IPS-20b (cell line): ENCODE data around the gene S1PR1.

Source experiments
- H3K27ac ChIP-seq: one replicate; pipeline ENCODE4 v1.5.1; 2013; ENCODE audit warnings: low read length
- H3K27me3 ChIP-seq: 2 replicates; pipeline ENCODE4 v1.6.1; 2013; ENCODE audit warnings: mild to moderate bottlenecking, low read length, inconsistent platforms; ENCODE audit not compliant: insufficient read depth
- H3K36me3 ChIP-seq: 2 replicates; pipeline ENCODE4 v1.6.1; 2013; ENCODE audit warnings: low read depth, mild to moderate bottlenecking, inconsistent platforms, low read length, moderate library complexity; ENCODE audit not compliant: insufficient read depth
- H3K4me1 ChIP-seq: 2 replicates; pipeline ENCODE4 v1.6.1; 2013; ENCODE audit warnings: mild to moderate bottlenecking, control low read depth, inconsistent platforms, low read length, moderate library complexity; ENCODE audit not compliant: insufficient read depth
- H3K4me3 ChIP-seq: 2 replicates; pipeline ENCODE4 v1.5.1; 2013; ENCODE audit warnings: mild to moderate bottlenecking, low read length, inconsistent platforms
- H3K9ac ChIP-seq: 2 replicates; pipeline ENCODE4 v1.6.1; 2013; ENCODE audit warnings: low read depth, mild to moderate bottlenecking, inconsistent platforms, low read length, moderate library complexity
- H3K9me3 ChIP-seq: 2 replicates; pipeline ENCODE4 v1.6.1; 2013; ENCODE audit warnings: mild to moderate bottlenecking, low read depth, low read length, inconsistent platforms; ENCODE audit not compliant: insufficient read depth

Gene S1PR1

DNA sequence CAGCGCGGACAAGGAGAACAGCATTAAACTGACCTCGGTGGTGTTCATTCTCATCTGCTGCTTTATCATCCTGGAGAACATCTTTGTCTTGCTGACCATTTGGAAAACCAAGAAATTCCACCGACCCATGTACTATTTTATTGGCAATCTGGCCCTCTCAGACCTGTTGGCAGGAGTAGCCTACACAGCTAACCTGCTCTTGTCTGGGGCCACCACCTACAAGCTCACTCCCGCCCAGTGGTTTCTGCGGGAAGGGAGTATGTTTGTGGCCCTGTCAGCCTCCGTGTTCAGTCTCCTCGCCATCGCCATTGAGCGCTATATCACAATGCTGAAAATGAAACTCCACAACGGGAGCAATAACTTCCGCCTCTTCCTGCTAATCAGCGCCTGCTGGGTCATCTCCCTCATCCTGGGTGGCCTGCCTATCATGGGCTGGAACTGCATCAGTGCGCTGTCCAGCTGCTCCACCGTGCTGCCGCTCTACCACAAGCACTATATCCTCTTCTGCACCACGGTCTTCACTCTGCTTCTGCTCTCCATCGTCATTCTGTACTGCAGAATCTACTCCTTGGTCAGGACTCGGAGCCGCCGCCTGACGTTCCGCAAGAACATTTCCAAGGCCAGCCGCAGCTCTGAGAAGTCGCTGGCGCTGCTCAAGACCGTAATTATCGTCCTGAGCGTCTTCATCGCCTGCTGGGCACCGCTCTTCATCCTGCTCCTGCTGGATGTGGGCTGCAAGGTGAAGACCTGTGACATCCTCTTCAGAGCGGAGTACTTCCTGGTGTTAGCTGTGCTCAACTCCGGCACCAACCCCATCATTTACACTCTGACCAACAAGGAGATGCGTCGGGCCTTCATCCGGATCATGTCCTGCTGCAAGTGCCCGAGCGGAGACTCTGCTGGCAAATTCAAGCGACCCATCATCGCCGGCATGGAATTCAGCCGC is 2.5 kb downstream of the S1PR1 start:
- Histone ChIP-seq H3K9me3 (no peaks in the 10 kb centered on the region), H3K4me3 (no peak overlapping the region), H3K27ac (no peak overlapping the region), H3K4me1 (peaks cover 13% of the 10 kb centered on the region; the same call in 1 of the 2 replicates), H3K36me3 (no peaks in the 10 kb centered on the region), H3K9ac (no peak overlapping the region), H3K27me3 (peaks cover 43% of the 10 kb centered on the region)

GRCh38 chr1:101240041-101240430 is 3.2 kb downstream of the S1PR1 start:
- H3K4me1 ChIP-seq: peaks cover 11% of the 10 kb centered on the region; the same call in 1 of the 2 replicates
- no peaks in the 10 kb centered on the region for H3K9me3 ChIP-seq
- no peak overlapping the region for H3K4me3 ChIP-seq
- no peak overlapping the region for H3K9ac ChIP-seq
- peaks cover 36% of the 10 kb centered on the region for H3K27me3 ChIP-seq
- H3K36me3 ChIP-seq: no peaks in the 10 kb centered on the region
- no peak overlapping the region for H3K27ac ChIP-seq

DNA sequence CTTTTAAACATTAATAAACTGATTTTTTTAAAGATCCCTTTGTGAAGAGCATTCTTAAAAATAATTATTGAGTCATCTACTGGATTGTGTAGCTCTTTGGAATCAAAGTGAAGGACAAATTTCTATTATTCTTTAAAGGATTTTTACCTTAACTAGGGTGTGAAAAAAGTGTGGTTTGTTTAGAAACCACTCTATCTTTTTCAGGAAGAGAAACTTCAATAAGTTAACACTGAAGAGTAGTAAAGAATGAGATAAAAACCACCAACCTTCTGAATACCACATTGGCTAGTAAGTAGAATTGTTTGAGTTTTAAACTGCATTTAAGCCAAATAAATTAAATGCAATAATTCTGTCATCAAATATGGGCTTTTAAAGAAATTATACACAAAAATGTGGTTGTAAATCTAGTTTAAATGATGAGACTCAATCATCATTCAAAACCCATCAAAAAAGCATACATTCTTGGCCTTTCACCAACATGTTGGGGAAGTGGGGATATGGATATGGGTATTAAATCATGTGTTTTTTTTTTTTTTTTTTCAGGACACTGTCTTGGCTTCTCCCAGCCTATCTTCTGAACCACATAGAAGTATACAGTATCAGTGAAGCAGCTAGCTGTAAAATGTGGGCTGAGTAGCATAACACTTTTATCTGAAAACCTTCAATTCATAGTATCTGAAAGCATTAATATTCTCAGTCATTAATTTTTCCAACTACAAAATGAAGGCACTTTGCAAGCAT is 4.8 kb downstream of the S1PR1 start:
- H3K4me1 ChIP-seq: peaks cover 7% of the 10 kb centered on the region; the same call in 1 of the 2 replicates
- H3K9me3 ChIP-seq: no peaks in the 10 kb centered on the region
- H3K9ac ChIP-seq: no peak overlapping the region
- H3K4me3 ChIP-seq: no peak overlapping the region
- H3K27ac ChIP-seq: no peak overlapping the region
- H3K27me3 ChIP-seq: peaks cover 20% of the 10 kb centered on the region
- no peaks in the 10 kb centered on the region for H3K36me3 ChIP-seq

DNA sequence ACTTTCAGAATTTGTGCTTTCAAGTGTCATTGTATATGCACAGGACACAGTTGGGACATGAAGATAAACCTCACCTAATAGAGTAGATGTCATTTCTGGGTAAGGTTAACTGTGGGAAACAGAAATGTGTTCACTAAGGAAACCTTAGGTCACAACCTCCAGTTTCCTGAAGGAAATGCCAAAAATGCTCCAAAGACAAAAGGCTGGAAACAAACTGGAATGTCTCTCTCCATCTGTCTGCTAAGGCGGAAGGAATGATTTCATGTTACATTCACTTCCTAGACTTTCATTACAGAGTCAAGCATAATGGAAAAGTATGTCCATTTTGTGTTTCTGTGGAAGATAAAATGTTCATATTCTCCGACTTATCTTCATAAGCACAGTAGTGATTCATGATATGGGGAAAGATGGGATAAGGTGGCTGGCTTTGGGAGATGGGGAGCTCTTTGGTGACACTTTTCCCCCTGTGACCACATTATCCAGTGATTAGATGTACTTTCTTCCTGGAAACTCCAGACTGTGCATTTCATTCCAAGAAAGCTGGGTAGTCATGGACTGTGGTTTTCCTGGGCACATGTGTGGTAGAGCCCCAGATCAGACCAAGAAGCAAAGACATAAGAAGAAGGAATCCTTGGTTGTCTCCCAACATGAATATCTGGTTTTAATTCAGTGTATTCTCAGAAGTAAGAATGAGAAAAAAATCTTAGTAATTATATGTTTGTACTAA is 5.7 kb downstream of the S1PR1 start:
- Histone ChIP-seq H3K9me3 (no peaks in the 10 kb centered on the region), H3K4me1 (peaks cover 7% of the 10 kb centered on the region; the same call in 1 of the 2 replicates), H3K27me3 (peaks cover 12% of the 10 kb centered on the region), H3K9ac (no peak overlapping the region), H3K36me3 (no peaks in the 10 kb centered on the region), H3K27ac (no peak overlapping the region), H3K4me3 (no peak overlapping the region)

- Histone ChIP-seq H3K9ac (no peak overlapping the region), H3K4me1 (no peaks in the 10 kb centered on the region), H3K4me3 (no peak overlapping the region), H3K9me3 (no peaks in the 10 kb centered on the region), H3K27ac (no peak overlapping the region), H3K36me3 (no peaks in the 10 kb centered on the region), H3K27me3 (no peaks in the 10 kb centered on the region)
Observed at GRCh38 chr1:101243751-101244150, 6.9 kb downstream of the S1PR1 start.

GRCh38 chr1:101244842-101245241 is 8.0 kb downstream of the S1PR1 start:
- Histone ChIP-seq H3K9me3 (no peaks in the 10 kb centered on the region), H3K4me1 (no peaks in the 10 kb centered on the region), H3K4me3 (no peak overlapping the region), H3K36me3 (no peaks in the 10 kb centered on the region), H3K27ac (no peak overlapping the region), H3K9ac (no peak overlapping the region), H3K27me3 (no peaks in the 10 kb centered on the region)

DNA sequence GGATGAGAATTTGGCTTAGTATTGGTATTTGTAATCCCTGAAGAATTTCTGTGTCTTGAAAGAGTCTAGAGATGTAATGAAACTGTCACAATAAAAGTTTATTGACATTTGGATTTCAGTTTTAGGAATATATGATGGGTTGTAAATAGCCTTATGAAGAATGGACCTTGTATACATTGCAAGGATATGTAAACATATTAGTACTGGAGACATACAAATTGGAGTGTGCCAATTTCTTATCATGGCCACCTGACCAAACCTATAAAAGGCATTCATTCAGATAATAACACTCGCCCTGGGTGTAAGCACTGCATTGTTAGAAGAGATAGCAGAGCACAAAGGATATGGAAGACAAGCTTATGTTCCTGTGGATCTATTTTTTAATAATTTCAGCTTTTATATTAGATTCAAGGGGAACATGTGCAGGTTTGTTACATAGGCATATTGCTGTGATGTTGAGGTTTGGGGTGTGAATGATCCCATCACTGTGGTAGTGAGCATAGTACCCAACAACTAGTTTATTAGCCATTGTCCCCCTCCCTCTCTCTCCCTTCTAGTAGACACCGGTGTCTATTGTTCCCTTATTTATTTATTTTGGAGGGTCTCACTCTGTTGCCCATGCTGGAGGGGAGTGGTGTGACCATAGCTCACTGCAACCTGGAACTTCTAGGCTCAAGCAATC is 8.6 kb downstream of the S1PR1 start:
- Histone ChIP-seq H3K27ac (no peak overlapping the region), H3K4me3 (no peak overlapping the region), H3K4me1 (no peaks in the 10 kb centered on the region)

GRCh38 chr1:101247404-101248287 is 10.8 kb downstream of the S1PR1 start:
- Histone ChIP-seq H3K27ac (no peak overlapping the region), H3K9me3 (no peaks in the 10 kb centered on the region), H3K27me3 (no peaks in the 10 kb centered on the region), H3K4me3 (no peak overlapping the region), H3K9ac (no peak overlapping the region), H3K36me3 (no peaks in the 10 kb centered on the region), H3K4me1 (no peaks in the 10 kb centered on the region)

More for the DNA sequence above, 8.6 kb downstream of the S1PR1 start:
- H3K27me3 ChIP-seq: no peaks in the 10 kb centered on the region
- H3K36me3 ChIP-seq: no peaks in the 10 kb centered on the region
- H3K9ac ChIP-seq: no peak overlapping the region
- H3K9me3 ChIP-seq: no peaks in the 10 kb centered on the region

- no peak overlapping the region for H3K4me3 ChIP-seq
- no peaks in the 10 kb centered on the region for H3K27me3 ChIP-seq
- H3K9me3 ChIP-seq: no peaks in the 10 kb centered on the region
- H3K27ac ChIP-seq: no peak overlapping the region
- H3K36me3 ChIP-seq: no peaks in the 10 kb centered on the region
- H3K9ac ChIP-seq: no peak overlapping the region
- H3K4me1 ChIP-seq: no peaks in the 10 kb centered on the region
Observed at GRCh38 chr1:101250222-101250621, 13.4 kb downstream of the S1PR1 start.

GRCh38 chr1:101250656-101251272 is 13.9 kb downstream of the S1PR1 start:
- Histone ChIP-seq H3K4me3 (no peak overlapping the region), H3K9ac (no peak overlapping the region), H3K27me3 (no peaks in the 10 kb centered on the region), H3K4me1 (no peaks in the 10 kb centered on the region), H3K36me3 (no peaks in the 10 kb centered on the region), H3K27ac (no peak overlapping the region), H3K9me3 (no peaks in the 10 kb centered on the region)
